NCI-H1105 (cell line): ENCODE results near the gene TANC2.
"Not testable (repeated sequence)": the region's sequence is repeated elsewhere in the genome, so short reads cannot be mapped to it uniquely, and the experiment has no call there.

ENCODE experiments used
- DNase-seq: peaks from one replicate; lab custom pipeline; 2025; lab: John Stamatoyannopoulos, UW

TANC2 gene

DNA sequence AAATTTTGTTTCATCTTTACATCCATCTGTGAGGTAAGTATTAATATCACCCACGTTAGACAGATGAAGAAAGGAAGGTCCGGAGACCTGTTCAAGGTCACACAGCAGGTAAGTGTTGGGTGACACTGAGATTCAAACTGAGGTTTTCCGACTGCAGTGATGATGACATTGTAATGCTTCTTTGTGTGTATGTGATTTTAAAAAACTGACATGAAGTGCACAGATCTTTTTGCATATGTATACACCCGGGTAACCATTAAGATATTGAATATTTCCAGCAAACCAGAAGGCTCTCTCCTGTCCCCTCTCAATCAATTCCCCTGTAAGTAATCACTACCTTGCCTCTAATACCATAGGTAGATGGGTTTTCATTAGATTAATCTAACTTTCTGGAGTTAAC, 1.5 kb upstream of the TANC2 start:
- DNase-seq: no peak

DNA sequence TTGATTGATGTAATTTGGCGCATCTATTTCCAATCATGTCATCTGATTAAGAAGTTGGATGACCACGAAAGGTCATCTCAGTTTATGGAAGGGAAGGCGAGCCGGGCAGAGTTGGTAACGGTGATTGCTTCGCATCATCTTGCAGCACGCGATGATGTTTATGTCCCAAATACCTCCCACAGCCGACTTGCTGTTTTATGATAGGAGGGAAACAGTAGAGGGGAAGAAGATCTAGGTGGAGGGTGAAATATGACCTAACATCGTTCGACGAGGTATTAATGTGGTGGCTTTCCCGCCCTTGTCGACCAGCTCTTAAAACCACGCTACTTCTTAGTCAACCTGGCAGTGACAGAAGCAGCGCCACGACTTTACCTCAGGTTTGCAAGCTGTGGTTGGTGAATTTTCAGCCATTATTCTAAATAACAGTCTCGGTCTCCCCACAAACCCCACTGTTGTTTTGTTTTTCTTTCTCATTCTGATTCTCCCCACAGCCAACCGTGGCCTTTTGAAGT, 805 bp upstream of the TANC2 start:
- DNase-seq: no peak

- DNase-seq: no peak
Measured at GRCh38 chr17:62966426-62967204, 580 bp downstream of the TANC2 start.

- DNase-seq: no peak
Measured at GRCh38 chr17:62967205-62967529, 1.1 kb downstream of the TANC2 start.

GRCh38 chr17:62968445-62968923, 2.4 kb downstream of the TANC2 start:
- peak; percentile 72 for DNase-seq

DNA sequence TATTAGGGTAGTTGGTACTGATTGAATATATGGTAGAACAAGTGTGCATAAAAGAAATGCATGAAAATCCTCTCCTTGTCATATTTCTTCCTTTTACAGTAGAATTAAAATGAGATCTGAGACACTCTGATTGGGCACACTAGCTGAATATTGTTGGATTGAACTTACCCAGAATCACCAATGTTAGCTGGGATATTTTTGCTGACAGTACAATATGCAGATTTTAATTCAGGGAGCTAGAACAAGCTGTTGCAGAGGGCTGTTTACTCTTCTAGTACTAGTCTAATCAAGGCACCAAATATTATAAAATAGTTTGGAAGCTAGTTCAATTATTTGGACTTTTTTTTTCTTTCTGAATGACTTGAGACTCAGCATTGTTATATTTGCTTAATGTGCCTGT, 4.6 kb downstream of the TANC2 start:
- DNase-seq: no peak

GRCh38 chr17:62971853-62972252, 5.8 kb downstream of the TANC2 start:
- no peak for DNase-seq

GRCh38 chr17:62974788-62975187, 8.8 kb downstream of the TANC2 start:
- no peak for DNase-seq

- DNase-seq: no peak
Measured at GRCh38 chr17:62975206-62975605, 9.2 kb downstream of the TANC2 start.

DNA sequence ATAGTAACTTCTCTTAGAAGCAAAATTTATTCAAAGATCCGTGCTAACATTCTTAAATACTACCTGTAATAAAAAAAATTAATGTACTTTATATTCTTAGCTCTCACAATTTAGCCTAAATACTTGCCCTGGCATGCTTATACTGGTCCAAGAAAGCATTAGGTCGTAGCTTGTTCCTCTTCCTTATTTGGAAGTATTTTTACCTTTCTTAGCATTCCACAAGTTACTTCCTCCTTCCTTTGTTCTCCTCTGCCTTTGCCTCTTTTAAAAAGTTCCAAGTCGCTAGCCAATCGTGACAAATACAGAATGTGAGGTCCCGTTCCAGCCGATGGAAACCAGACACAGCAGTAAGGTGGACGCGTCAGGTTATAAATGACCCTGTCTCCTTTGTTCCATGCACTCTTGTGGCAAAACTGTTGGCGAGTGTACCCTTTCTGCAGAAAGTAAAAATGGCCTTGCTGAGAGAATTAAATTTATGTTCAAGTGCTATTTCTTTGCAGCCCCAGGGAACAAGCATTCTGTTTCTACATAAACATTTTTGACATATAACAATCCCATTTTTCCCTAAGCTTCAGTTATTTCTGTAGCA, 10.7 kb downstream of the TANC2 start:
- not testable (repeated sequence) for DNase-seq

DNA sequence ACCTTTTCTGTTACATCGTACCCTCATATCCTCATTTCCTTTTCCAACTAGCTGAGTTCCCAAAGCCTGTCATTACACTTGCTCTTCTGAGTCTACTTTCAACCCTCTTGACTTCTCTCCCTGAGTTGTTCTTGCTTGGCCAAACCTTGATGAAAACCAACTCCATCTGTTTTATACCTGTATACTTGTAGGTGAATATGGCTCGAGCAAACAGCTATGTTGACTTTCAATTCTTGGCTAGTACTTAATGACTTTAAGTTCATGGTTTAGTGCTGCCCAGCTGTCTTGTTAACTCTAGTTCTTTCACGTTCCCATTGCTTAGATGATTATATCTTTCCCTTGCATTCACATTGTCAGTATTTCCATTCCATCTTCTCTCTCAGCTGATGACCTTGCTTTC, 14.8 kb downstream of the TANC2 start:
- no peak for DNase-seq

- DNase-seq: no peak
Measured at GRCh38 chr17:62981933-62982332, 15.9 kb downstream of the TANC2 start.

GRCh38 chr17:62984801-62985200, 18.8 kb downstream of the TANC2 start:
- no peak for DNase-seq

DNA sequence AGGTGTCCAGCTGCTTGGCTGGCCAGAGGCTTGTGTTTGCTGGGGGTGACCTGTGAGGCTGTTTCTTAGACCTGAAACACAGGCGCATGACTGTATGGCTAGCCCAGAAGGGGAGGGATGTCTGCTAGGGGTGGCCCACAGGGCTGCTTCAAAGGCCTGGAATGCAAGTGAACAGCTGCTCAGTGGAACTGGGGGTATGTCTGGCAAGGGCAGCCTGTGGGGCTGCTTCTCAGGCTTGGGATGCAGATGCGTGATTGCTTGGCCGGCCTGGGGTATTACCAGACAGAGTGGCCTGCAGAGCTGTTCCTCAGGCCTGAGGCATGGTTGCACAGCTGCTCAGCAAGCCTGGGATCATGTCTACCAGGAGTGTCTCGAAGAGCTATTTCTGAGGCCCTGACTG, 20.5 kb downstream of the TANC2 start:
- no peak for DNase-seq

DNA sequence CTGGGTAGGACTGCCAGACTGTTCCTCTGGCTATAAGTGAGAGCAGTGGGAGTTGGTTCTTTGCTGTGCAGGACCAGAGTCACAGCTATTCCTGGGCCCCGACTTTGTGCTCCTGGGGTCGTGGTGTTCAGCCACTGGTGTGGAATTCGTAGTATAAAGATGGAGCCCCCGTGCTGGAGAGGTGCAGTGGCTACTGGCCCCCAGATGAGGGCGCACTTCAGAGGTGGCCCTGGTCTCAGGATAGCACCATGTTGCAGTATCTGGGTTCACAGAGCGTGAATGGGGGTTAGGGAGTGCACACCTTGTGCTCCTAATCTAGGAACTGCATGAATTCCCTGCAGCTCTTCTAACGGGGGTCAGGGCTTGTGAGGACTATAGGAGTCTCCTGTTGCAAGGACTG, 21.1 kb downstream of the TANC2 start:
- DNase-seq: no peak

GRCh38 chr17:62989501-62989900, 23.5 kb downstream of the TANC2 start:
- no peak for DNase-seq

DNA sequence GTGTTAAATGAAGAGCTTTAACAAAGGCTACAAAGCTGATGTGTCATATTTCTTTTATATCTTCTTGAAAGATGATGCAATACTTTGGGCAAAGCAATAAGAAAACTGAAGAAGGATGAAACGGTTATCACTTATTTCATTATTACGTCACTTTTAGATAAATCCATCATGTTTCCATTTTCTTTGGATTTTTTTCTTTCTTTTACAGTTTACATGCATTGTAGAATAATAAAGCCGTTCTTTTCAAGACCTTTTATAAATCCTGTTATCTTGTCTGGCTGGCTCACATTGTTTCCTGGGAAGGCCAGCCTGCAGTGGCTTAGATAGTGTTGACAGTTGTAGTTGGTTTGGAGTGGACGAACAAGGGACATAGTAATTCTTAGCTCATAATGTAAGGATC, 28.9 kb downstream of the TANC2 start:
- DNase-seq: no peak

GRCh38 chr17:62995377-62995885, 29.4 kb downstream of the TANC2 start:
- peak; percentile 4 for DNase-seq

DNA sequence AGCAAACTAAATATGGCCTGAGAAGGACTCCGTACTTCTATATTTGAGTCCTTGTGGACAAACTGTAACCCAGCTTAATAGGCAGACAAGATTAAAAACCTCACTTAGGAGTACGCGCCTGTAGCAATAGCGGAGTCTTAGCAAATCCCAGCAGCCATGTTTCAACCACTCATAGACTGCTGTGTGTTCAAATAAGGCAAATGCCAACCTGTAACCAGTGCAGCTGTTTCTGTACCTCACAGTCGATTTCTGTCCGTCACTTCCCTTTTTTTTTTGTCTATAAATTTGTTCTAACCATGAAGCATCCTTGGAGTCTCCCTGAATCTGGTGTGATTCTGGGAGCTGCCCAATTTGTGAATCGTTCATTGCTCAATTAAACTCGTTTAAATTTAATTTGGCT, 30.2 kb downstream of the TANC2 start:
- no peak for DNase-seq

GRCh38 chr17:62998166-62998565, 32.1 kb downstream of the TANC2 start:
- no peak for DNase-seq

- no peak for DNase-seq
Measured at GRCh38 chr17:62998665-62999393, 32.8 kb downstream of the TANC2 start.

DNA sequence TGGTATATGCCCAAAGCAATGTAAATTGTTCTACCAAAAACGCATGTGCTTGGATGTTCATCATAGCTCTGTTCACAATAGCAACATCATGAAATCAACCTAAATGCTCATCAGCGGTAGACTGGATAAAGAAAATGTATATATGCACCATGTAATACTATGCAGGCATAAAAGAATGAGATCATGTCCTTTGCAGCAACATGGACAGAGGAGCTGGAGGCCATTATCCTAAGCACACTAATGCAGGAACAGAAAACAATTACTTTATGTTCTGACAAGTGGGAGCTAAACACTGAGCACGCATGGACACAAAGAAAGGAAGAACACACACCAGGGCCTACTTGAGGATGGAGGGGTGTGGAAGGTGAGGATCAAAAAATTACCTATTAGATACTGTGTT, 33.7 kb downstream of the TANC2 start:
- DNase-seq: no peak
